Panc1 (cell line): Measurements from ENCODE around the gene RADIL. TPM values are rescaled to one million over a fixed set of nuclear protein-coding genes. Genes with fewer than 3 reads are reported as not detected.

Experiments used
- ATAC-seq: fragments of 200-7000 bp; cut with Tn5 transposase; 2 replicates; pipeline ENCODE4 v1.9.1; 2020; ENCODE audit warnings: mild to moderate bottlenecking, moderate library complexity
- BruUV-seq: library from RNA; stranded (reverse); fragments of 400-500 nt; replicated peaks from 2 replicates; lab custom pipeline; 2021; lab: Mats Ljungman, UMichigan
- CTCF ChIA-PET: fragments of 300-600 bp; sonication (Branson Sonifier 250); formaldehyde crosslinking; loops from one replicate; lab custom pipeline; 2022; ENCODE audit warnings: antibody characterized with exemption; lab: Charles Lee
- POLR2A ChIA-PET: fragments of 300-600 bp; sonication (Branson Sonifier 250); formaldehyde crosslinking; loops from one replicate; lab custom pipeline; 2022; ENCODE audit warnings: antibody characterized with exemption; lab: Charles Lee
- DNase-seq: peaks from one replicate; pipeline ENCODE4 v3.0.0-alpha.2; 2010; ENCODE audit warnings: low read depth, low spot score
- H3K27ac ChIP-seq: 2 replicates; pipeline ENCODE4 v1.5.1; 2011; ENCODE audit warnings: mild to moderate bottlenecking, low read length, inconsistent platforms
- H3K27me3 ChIP-seq: fragments of 200-500 bp; sonication (Bioruptor generic); 2 replicates; pipeline ENCODE4 v1.6.0; 2014; ENCODE audit warnings: low read length, inconsistent platforms; ENCODE audit not compliant: control insufficient read depth, insufficient read depth
- H3K36me3 ChIP-seq: fragments of 200-500 bp; sonication (Bioruptor generic); 2 replicates; pipeline ENCODE4 v1.5.1; 2014; ENCODE audit warnings: inconsistent platforms, mild to moderate bottlenecking, low read length, moderate library complexity; ENCODE audit not compliant: control insufficient read depth, insufficient read depth
- H3K4me1 ChIP-seq: 2 replicates; pipeline ENCODE4 v1.5.1; 2011; ENCODE audit warnings: inconsistent platforms, mild to moderate bottlenecking, low read length, moderate library complexity; ENCODE audit not compliant: control insufficient read depth, insufficient read depth
- H3K4me3 ChIP-seq, 2 experiments: 2 replicates each; pipeline ENCODE4 v1.5.1; 2011 to 2012; ENCODE audit warnings: low read depth in 2 of 2, low read length in 2 of 2, mild to moderate bottlenecking in 2 of 2, inconsistent platforms in 1 of 2, moderate library complexity in 1 of 2
- H3K9me3 ChIP-seq: fragments of 200-500 bp; sonication (Bioruptor generic); 2 replicates; pipeline ENCODE4 v1.5.1; 2014; ENCODE audit warnings: low read depth, mild to moderate bottlenecking, inconsistent platforms, low read length, moderate library complexity; ENCODE audit not compliant: control insufficient read depth, insufficient read depth
- POLR2AphosphoS5 ChIP-seq: IDR thresholded peaks from 2 replicates; pipeline ENCODE4 v1.6.1; 2012; ENCODE audit warnings: mild to moderate bottlenecking, low read depth, low read length, moderate library complexity
- SIN3A ChIP-seq: IDR thresholded peaks from 2 replicates; pipeline ENCODE4 v1.6.1; 2012; ENCODE audit warnings: low read depth, mild to moderate bottlenecking, low read length, moderate library complexity, borderline replicate concordance; ENCODE audit not compliant: insufficient read depth
- TCF7L2 ChIP-seq: IDR thresholded peaks from 2 replicates; pipeline ENCODE4 v1.6.1; 2011; ENCODE audit warnings: mild to moderate bottlenecking, low read depth, low read length, inconsistent platforms
- in situ Hi-C: cut with HindIII; loops from 2 replicates; pipeline ENCODE4 v1.10.0; 2016; ENCODE audit warnings: low sequenced_read_pairs, low pct_unique_long_range_greater_than_20kb
- intact Hi-C: fragments of 100-400 bp; cut with micrococcal nuclease; formaldehyde crosslinking; loops from one replicate; pipeline ENCODE4 v1.10.0; 2022; ENCODE audit not compliant: unreplicated experiment
- total RNA-seq: library from RNA; stranded (reverse); gene quantifications from one replicate; pipeline ENCODE4 v1.2.1, GENCODE V29; 2021; ENCODE audit not compliant: unreplicated experiment
- TF ChIP-seq, protein P1 (sequence below): fragments of 450-650 bp; IDR thresholded peaks from 2 replicates; pipeline ENCODE4 v1.5.1; 2017; ENCODE audit warnings: mild to moderate bottlenecking
- TF ChIP-seq, protein P2 (sequence below), 2 experiments: IDR thresholded peaks; 2 replicates each; pipeline ENCODE4 v1.6.1; 2011 to 2012; ENCODE audit warnings: low read depth in 2 of 2, control low read depth in 1 of 2, low read length in 1 of 2, mild to moderate bottlenecking in 1 of 2, moderate library complexity in 1 of 2; ENCODE audit not compliant: insufficient read depth in 1 of 2

RADIL gene
- total RNA-seq, 1 experiment from 2014 or later: 1.3 TPM

DNA sequence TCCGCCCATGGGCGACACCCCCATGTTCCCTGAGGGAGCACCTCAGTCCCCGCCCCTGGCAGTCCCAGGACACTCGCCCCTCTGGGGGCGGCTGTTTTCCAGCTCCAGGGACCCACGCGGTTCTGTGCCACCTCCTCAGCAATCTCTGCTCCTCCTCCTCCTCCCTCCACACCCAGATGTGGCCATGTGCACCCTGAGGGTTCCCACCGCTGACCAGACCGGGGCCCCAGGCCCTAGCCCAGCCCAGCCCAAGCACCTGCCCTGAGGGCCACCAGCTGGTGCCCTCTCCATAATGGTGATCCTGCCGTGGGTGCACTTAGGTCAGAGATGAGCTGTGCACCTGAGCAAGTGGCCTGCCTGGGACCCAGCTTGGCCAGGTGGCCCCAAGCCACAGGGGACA, 83.0 kb downstream of the RADIL start:
- intact Hi-C loops (no loop called here), in situ Hi-C loops (no loop called here)
- POLR2A ChIA-PET: interaction anchor here (0.6 kb wide), 1 partner anchor 294 kb away, joined by 3 read pairs; no protein-coding TSS in a partner anchor
- Histone ChIP-seq H3K36me3 (no peaks in the 10 kb centered on the region), H3K4me1 (peaks cover 20% of the 10 kb centered on the region), H3K27me3 (no peaks in the 10 kb centered on the region), H3K9me3 (no peaks in the 10 kb centered on the region), H3K27ac (no peak overlapping the region), H3K4me3 (no peak overlapping the region)
- no TSS peak for BruUV-seq
- no peak for DNase-seq
- CTCF ChIA-PET: no interaction called here
- peak; percentile 3; the same call in 1 of the 2 replicates for ATAC-seq
- TF ChIP-seq TCF7L2: no peak

DNA sequence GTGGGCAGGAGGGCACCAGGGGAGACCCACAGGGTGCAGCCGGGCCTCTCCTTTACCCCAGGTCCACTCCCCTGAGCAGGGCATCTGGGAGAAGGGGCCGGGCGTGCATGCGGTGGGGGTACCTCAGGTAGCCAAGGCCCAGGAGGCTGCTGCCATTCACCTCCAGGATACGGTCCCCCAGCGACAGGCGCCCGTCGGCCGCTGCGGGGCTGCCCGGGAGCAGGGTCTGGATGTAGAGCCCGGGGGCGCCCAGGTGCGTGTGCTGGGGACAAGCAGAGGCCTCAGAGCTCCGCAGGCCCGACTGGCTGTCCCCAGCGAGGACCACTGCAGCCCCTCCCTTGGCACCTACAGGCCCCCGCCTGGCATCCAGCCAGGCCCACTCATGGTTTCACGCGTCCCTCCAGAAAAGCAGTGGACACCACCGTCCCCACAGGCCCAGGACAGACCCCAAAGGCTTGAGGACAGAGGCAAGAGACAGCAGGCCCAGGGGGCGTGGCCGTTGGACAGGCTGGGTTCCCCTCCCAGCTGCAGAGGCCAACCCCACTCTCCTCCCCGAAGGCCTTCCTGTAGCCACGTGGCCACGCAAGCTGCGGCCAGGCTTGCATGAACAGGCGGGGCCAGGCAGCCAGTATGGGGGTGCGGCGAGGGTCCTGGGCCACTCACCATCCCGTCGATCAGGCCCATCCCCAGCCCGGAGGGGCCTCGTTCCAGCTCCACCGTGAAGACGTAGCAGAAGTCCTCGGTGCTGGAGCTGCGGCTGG, 83.8 kb downstream of the RADIL start:
- H3K4me1 ChIP-seq: peaks cover 15% of the 10 kb centered on the region
- TF ChIP-seq POLR2AphosphoS5 (no peak), SIN3A (no peak), TCF7L2 (no peak)
- TF ChIP-seq, protein P1, sequence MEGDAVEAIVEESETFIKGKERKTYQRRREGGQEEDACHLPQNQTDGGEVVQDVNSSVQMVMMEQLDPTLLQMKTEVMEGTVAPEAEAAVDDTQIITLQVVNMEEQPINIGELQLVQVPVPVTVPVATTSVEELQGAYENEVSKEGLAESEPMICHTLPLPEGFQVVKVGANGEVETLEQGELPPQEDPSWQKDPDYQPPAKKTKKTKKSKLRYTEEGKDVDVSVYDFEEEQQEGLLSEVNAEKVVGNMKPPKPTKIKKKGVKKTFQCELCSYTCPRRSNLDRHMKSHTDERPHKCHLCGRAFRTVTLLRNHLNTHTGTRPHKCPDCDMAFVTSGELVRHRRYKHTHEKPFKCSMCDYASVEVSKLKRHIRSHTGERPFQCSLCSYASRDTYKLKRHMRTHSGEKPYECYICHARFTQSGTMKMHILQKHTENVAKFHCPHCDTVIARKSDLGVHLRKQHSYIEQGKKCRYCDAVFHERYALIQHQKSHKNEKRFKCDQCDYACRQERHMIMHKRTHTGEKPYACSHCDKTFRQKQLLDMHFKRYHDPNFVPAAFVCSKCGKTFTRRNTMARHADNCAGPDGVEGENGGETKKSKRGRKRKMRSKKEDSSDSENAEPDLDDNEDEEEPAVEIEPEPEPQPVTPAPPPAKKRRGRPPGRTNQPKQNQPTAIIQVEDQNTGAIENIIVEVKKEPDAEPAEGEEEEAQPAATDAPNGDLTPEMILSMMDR: no peak
- TF ChIP-seq, protein P2, sequence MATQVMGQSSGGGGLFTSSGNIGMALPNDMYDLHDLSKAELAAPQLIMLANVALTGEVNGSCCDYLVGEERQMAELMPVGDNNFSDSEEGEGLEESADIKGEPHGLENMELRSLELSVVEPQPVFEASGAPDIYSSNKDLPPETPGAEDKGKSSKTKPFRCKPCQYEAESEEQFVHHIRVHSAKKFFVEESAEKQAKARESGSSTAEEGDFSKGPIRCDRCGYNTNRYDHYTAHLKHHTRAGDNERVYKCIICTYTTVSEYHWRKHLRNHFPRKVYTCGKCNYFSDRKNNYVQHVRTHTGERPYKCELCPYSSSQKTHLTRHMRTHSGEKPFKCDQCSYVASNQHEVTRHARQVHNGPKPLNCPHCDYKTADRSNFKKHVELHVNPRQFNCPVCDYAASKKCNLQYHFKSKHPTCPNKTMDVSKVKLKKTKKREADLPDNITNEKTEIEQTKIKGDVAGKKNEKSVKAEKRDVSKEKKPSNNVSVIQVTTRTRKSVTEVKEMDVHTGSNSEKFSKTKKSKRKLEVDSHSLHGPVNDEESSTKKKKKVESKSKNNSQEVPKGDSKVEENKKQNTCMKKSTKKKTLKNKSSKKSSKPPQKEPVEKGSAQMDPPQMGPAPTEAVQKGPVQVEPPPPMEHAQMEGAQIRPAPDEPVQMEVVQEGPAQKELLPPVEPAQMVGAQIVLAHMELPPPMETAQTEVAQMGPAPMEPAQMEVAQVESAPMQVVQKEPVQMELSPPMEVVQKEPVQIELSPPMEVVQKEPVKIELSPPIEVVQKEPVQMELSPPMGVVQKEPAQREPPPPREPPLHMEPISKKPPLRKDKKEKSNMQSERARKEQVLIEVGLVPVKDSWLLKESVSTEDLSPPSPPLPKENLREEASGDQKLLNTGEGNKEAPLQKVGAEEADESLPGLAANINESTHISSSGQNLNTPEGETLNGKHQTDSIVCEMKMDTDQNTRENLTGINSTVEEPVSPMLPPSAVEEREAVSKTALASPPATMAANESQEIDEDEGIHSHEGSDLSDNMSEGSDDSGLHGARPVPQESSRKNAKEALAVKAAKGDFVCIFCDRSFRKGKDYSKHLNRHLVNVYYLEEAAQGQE (IDR thresholded peaks at IDR 0.05; ENCODE audit: insufficient read depth in 1 of 2, low read depth in 2 of 2, low read length in 1 of 2): no peak
- DNase-seq (no peak), ATAC-seq (no peak)
- CTCF ChIA-PET: interaction anchor here (0.6 to 1.2 kb wide), 4 partner anchors 8 to 1415 kb away, joined by 3 to 5 read pairs (median 3); no protein-coding TSS in a partner anchor
- no peak overlapping the region for H3K27ac ChIP-seq
- no peaks in the 10 kb centered on the region for H3K9me3 ChIP-seq
- H3K4me3 ChIP-seq: no peak overlapping the region
- intact Hi-C loops: loop anchor here (2.0 kb wide), 1 partner anchor 285 kb away; no protein-coding TSS in a partner anchor
- in situ Hi-C loops: no loop called here
- BruUV-seq: no TSS peak
- no peaks in the 10 kb centered on the region for H3K27me3 ChIP-seq
- POLR2A ChIA-PET: interaction anchor here (0.5 kb wide), 1 partner anchor 112 kb away, joined by 14 read pairs; no protein-coding TSS in a partner anchor
- H3K36me3 ChIP-seq: no peaks in the 10 kb centered on the region
